ENCODE results near the gene CTIF.

CTIF gene

DNA sequence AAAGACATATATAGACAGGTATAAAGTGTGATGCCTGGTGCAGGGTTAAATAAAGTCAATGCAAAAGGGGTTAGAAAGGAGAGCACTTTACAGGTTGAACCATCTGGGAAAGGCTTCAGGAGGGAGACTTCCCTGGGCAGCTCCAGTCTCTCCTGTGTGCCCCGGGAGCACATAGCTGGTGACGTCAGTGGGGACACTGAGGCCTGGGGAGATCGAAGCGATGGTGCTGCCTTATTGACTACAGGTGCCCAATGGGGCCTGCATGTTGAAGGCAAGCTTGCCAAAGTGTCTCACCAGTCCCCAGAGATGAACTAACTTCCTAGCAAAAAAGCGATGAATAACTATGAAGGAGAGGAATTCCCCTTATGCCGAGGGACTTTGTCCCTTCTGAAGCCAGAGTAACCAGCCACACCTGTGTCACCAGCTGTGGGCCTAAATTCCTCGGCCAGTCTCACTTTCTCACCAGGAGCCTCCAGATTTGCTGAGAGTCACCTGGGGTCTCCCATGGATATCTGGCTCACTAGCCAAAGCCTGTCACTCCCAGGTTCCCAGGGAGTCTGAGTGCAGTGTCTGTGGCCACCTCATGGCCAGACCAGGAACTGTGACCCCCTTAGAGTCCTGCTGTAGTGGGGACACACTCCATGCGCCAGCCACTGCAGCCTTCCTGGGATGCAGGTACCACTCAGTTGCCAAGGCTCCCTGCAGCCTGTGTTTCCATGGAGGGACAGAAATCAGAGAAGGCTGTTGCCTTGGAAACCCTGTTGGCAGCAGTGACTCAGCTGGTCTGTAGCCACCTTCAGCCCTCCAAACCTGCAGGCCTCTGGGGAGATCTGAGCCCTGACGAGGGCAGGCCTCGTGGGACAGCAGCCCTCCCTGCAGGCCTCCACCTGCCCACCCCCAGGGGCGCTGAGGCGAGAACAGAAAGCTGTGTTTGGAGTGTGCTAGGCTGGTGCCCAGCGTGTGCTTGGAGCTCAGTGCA lies 128.7 kb downstream of the CTIF start:
- Histone ChIP-seq H3K36me3 (ENCODE audit: control insufficient read depth, insufficient read depth, low read length) (peaks cover 4% of the 10 kb centered on the region; the same call in 1 of the 2 replicates), H3K9me3 (ENCODE audit: control insufficient read depth, insufficient read depth, low read length) (no peaks in the 10 kb centered on the region), H3K4me3 (ENCODE audit: low read length) (no peak overlapping the region), H3K27me3 (ENCODE audit: control insufficient read depth, insufficient read depth, low read length) (no peaks in the 10 kb centered on the region), H3K4me1 (ENCODE audit: control insufficient read depth, insufficient read depth, low read length) (no peaks in the 10 kb centered on the region), H3K27ac (ENCODE audit: low read length) (no peak overlapping the region)
- WGBS (ENCODE audit: insufficient coverage, insufficient read length) = no CpG with 5 or more reads among the region's 13 CpGs
- DNase-seq (ENCODE audit: low read depth, low spot score) = no peak

DNA sequence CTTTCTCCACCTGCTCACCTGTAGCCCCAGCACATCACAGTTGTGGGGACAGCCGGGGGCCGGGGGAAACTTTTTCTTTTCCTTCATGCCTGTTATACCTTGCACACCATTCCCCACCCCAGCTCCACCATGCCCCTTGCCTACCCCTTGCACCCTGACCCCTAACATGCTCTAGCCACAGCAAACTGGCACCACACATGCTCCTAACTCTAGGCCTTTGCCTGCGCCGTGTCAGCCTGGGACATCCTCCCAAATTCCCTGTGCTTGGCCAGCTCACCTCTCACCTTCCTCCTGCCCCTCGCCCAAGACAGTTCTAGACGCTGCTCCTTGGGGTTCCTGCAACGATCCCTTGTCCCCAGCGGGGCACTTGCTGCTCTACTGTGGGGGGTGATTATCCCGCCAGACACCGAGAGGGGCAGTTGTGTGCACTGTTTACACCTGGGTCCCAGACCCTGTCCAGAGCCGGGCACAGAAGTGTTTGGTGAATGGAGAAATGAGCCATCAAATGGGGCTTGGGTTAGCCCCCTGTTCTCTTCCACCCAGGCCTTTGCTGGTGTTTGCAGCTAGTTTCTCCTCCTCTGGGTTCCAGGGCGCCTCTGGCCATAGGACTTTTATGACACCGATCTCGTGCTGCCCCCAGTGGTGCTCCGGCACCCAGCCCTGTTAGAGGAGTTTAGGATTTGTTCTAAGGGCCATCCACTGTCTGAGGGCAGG lies 129.8 kb downstream of the CTIF start:
- Histone ChIP-seq H3K27me3 (ENCODE audit: control insufficient read depth, insufficient read depth, low read length) (no peaks in the 10 kb centered on the region), H3K36me3 (ENCODE audit: control insufficient read depth, insufficient read depth, low read length) (peaks cover 4% of the 10 kb centered on the region; the same call in 1 of the 2 replicates), H3K4me3 (ENCODE audit: low read length) (no peak overlapping the region), H3K9me3 (ENCODE audit: control insufficient read depth, insufficient read depth, low read length) (no peaks in the 10 kb centered on the region), H3K27ac (ENCODE audit: low read length) (no peak overlapping the region), H3K4me1 (ENCODE audit: control insufficient read depth, insufficient read depth, low read length) (no peaks in the 10 kb centered on the region)
- no CpG with 5 or more reads among the region's 15 CpGs for WGBS (ENCODE audit: insufficient coverage, insufficient read length)
- DNase-seq (ENCODE audit: low read depth, low spot score) = no peak

DNA sequence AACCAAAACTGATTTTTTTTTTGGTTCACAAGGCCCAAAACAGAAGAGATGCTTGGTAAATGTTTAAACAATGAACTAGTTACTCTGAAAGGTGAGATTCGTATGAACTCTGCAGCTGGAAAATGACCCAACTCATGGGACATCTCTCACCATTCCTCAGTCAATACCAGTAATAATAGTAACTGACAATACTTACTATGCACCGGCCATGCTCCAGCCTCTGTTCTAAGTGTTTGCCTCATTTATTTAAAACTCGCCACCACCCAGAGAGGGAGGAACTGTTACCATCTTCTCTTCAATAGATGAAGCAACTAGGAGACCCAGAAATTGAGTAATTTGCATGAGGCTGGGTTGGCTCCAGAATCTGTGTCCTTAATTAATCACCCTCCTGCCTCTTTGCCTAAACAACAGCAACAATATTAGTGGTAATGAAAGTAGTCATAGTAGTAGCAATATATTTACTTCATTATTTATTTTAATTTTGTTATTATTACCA lies 130.4 kb downstream of the CTIF start:
- Histone ChIP-seq H3K27ac (ENCODE audit: low read length) (no peak overlapping the region), H3K4me1 (ENCODE audit: control insufficient read depth, insufficient read depth, low read length) (no peaks in the 10 kb centered on the region), H3K27me3 (ENCODE audit: control insufficient read depth, insufficient read depth, low read length) (no peaks in the 10 kb centered on the region), H3K36me3 (ENCODE audit: control insufficient read depth, insufficient read depth, low read length) (peaks cover 4% of the 10 kb centered on the region; the same call in 1 of the 2 replicates), H3K9me3 (ENCODE audit: control insufficient read depth, insufficient read depth, low read length) (no peaks in the 10 kb centered on the region), H3K4me3 (ENCODE audit: low read length) (no peak overlapping the region)
- DNase-seq (ENCODE audit: low read depth, low spot score) = no peak
- no CpG with 5 or more reads among the region's 3 CpGs for whole genome bisulfite sequencing (ENCODE audit: insufficient coverage, insufficient read length)

DNA sequence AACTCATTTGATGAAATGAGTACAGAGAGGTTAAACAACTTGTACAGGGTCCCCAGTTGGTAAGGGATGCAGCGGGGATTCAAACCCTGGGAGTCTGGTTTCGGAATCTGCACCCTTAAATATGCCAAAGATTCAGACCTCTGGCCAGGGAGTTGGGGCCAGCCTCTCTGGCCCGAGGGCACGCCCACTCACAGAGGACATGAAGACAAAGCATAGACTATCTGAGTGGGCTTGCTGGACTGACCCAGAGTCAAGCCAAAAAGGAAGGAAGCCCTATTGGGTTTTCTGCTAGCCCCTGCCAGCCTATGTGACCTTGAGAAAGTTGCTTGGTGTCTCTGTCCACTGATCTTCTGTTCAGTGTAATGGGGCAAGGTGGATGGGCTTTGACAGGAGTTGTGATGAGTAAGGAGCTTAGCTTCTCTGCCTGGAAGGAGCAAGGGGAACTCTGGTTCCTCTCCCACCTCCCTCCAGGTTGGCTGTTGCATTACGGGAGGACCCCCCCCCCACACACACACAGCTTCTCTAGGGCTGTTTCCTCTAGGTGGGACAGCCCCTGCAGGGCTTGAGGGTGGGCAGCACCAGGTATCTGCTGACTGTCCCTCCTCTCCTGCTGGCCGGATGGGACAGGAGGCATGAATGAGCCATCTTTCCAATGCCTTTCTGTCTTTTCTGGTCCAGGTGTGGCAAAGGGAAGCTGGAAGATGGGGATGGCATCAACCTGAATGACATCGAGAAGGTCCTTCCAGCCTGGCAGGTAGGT lies 131.3 kb downstream of the CTIF start:
- Histone ChIP-seq H3K9me3 (ENCODE audit: control insufficient read depth, insufficient read depth, low read length) (no peaks in the 10 kb centered on the region), H3K27me3 (ENCODE audit: control insufficient read depth, insufficient read depth, low read length) (no peaks in the 10 kb centered on the region), H3K4me3 (ENCODE audit: low read length) (no peak overlapping the region), H3K27ac (ENCODE audit: low read length) (no peak overlapping the region), H3K36me3 (ENCODE audit: control insufficient read depth, insufficient read depth, low read length) (peaks cover 4% of the 10 kb centered on the region; the same call in 1 of the 2 replicates), H3K4me1 (ENCODE audit: control insufficient read depth, insufficient read depth, low read length) (no peaks in the 10 kb centered on the region)
- WGBS (ENCODE audit: insufficient coverage, insufficient read length) = no CpG with 5 or more reads among the region's 7 CpGs
- DNase-seq (ENCODE audit: low read depth, low spot score) = no peak

DNA sequence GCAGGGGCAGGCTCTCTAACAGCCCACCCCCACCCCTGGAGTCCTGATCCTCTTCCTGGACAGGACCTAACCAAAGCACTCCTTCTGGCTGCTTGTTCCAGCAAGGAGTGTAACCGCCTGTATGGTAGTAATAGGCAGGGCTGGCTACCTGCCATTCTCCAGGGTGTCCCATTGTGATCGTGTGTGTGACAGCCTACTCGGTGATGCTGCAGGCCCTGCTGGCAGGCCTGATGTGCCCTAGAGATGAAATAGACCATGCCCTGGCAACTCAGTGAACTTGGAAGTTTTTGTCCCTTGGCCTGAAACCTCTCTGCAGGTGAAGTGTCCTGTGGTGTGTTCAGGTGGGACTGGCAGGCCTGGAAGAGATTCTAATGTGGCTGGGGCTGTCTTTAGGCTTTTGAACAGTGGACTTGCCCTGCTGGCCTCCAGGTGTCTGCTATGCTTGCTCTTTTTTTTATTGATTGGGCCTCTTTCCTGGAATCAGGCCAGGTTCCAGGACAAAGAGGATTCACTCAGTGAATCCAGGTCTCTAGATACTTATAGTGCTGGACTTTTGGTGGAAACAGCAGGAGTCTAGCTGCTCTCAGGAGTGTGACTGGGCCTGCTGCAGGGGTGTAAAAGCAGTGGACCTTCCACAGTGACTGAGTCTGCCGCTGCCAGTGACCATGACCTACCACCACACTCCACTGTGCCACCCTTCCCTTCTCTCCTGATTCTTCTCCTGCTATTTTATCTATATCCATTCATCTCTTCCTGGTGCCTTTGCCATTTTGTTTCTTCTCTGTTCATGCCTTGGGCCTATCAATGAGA lies 132.1 kb downstream of the CTIF start:
- Histone ChIP-seq H3K9me3 (ENCODE audit: control insufficient read depth, insufficient read depth, low read length) (no peaks in the 10 kb centered on the region), H3K36me3 (ENCODE audit: control insufficient read depth, insufficient read depth, low read length) (peaks cover 4% of the 10 kb centered on the region; the same call in 1 of the 2 replicates), H3K4me3 (ENCODE audit: low read length) (no peak overlapping the region), H3K4me1 (ENCODE audit: control insufficient read depth, insufficient read depth, low read length) (no peaks in the 10 kb centered on the region), H3K27me3 (ENCODE audit: control insufficient read depth, insufficient read depth, low read length) (no peaks in the 10 kb centered on the region), H3K27ac (ENCODE audit: low read length) (no peak overlapping the region)
- DNase-seq (ENCODE audit: low read depth, low spot score) = no peak
- no CpG with 5 or more reads among the region's 4 CpGs for WGBS (ENCODE audit: insufficient coverage, insufficient read length)

DNA sequence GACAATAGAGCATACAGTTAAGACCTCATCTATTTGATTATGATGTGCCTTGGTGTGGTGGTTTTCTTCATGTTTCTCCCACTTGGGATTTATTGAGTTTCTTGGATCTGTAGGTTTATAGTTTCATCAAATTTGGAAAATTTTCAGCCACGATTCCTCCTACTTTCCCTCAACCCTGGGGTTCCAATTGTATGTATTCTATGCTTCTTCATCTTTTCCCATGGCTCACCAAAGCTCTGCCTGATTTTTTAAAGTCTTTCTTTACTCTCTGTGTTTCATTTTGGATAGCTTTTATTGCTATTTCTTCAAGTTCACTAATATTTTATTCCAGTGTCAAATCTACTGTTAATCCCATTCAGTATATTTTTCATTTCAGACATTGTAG lies 132.7 kb downstream of the CTIF start:
- Histone ChIP-seq H3K9me3 (ENCODE audit: control insufficient read depth, insufficient read depth, low read length) (no peaks in the 10 kb centered on the region), H3K4me1 (ENCODE audit: control insufficient read depth, insufficient read depth, low read length) (no peaks in the 10 kb centered on the region), H3K36me3 (ENCODE audit: control insufficient read depth, insufficient read depth, low read length) (peaks cover 4% of the 10 kb centered on the region; the same call in 1 of the 2 replicates), H3K4me3 (ENCODE audit: low read length) (no peak overlapping the region), H3K27ac (ENCODE audit: low read length) (no peak overlapping the region), H3K27me3 (ENCODE audit: control insufficient read depth, insufficient read depth, low read length) (no peaks in the 10 kb centered on the region)
- WGBS (ENCODE audit: insufficient coverage, insufficient read length) = no CpG with 5 or more reads among the region's 1 CpG
- DNase-seq (ENCODE audit: low read depth, low spot score) = no peak

DNA sequence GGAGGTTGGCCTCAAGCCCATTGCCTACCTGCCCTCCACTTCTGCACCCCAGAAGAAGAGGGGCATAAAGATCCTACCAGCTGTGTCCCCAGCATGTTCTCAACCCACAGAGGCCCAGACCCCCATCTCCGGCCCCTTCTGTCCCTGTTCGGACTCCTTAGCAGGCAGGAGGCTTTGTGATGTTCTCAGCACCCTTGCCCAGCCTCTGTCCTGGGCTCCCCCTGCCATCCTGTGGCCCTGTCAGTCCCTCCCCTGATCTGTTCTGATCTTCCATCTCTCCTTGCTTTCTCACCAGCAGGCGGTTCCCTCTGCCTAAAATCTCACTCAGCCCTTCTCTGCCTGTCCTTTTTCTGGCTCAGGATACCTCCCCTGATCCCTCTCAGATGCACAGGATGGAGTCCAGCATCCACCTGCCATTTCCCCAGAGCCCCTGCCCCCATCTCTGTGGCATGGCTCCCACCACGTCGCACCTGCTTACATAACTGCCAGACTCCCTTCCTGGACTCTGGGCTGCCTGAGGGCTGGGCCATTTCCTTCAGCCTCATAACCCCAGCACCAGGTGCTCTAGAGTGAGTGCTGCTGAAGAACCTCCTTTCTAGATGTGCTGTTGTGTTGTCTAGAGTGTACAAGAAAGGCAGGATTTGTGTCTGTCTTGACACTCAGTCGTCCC lies 134.0 kb downstream of the CTIF start:
- no peak for DNase-seq (ENCODE audit: low read depth, low spot score)
- H3K36me3 ChIP-seq (ENCODE audit: control insufficient read depth, insufficient read depth, low read length) = peaks cover 4% of the 10 kb centered on the region; the same call in 1 of the 2 replicates
- WGBS (ENCODE audit: insufficient coverage, insufficient read length) = no CpG with 5 or more reads among the region's 6 CpGs
- no peaks in the 10 kb centered on the region for H3K27me3 ChIP-seq (ENCODE audit: control insufficient read depth, insufficient read depth, low read length)
- no peaks in the 10 kb centered on the region for H3K9me3 ChIP-seq (ENCODE audit: control insufficient read depth, insufficient read depth, low read length)
- no peaks in the 10 kb centered on the region for H3K4me1 ChIP-seq (ENCODE audit: control insufficient read depth, insufficient read depth, low read length)
- H3K27ac ChIP-seq (ENCODE audit: low read length) = no peak overlapping the region
- H3K4me3 ChIP-seq (ENCODE audit: low read length) = no peak overlapping the region

DNA sequence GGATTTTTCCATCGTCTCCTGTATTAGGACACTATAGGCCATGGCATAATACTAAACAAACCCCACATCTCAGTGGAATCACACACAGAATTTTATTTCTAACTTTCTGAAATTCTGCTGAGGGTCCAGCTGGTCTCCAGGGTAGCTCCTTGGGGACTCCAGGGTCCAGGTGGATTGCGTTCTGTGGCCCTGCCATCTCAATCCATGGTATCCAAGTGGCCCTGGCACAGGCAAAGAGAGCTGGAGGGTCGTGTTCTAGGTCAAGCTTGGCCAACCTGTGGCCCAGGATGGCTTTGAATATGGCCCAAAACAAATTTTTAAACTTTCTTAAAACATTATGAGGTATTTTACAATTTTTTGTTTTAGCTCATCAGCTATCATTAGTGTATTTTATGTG lies 134.6 kb downstream of the CTIF start:
- no peak for DNase-seq (ENCODE audit: low read depth, low spot score)
- Histone ChIP-seq H3K27me3 (ENCODE audit: control insufficient read depth, insufficient read depth, low read length) (no peaks in the 10 kb centered on the region), H3K4me3 (ENCODE audit: low read length) (no peak overlapping the region), H3K9me3 (ENCODE audit: control insufficient read depth, insufficient read depth, low read length) (no peaks in the 10 kb centered on the region), H3K36me3 (ENCODE audit: control insufficient read depth, insufficient read depth, low read length) (peaks cover 4% of the 10 kb centered on the region; the same call in 1 of the 2 replicates), H3K4me1 (ENCODE audit: control insufficient read depth, insufficient read depth, low read length) (no peaks in the 10 kb centered on the region), H3K27ac (ENCODE audit: low read length) (no peak overlapping the region)
- no CpG with 5 or more reads among the region's 3 CpGs for WGBS (ENCODE audit: insufficient coverage, insufficient read length)

Measured in iPS DF 6.9 (cell line).